Spleen (tissue), 11 donors: ENCODE results near the gene OMA1. TPM values are rescaled to one million over a fixed set of nuclear protein-coding genes. Genes with fewer than 3 reads are reported as not detected.

Experiments used
- DNase-seq: peaks from one replicate; pipeline ENCODE4 v3.0.0-alpha.2; 2020
- H3K27ac ChIP-seq, 8 donors: fragments of 200-600 bp; sonication (generic) in 7 of 8; 1 replicate in 4 of 8; 2 replicates in 4 of 8; pipeline versions ENCODE4 v1.5.0 to v1.8.0; 2016 to 2021; ENCODE audit warnings: inconsistent platforms in 4 of 8, mild to moderate bottlenecking in 4 of 8, moderate library complexity in 1 of 8
- H3K27me3 ChIP-seq, 7 donors: fragments of 200-600 bp; sonication (generic) in 6 of 7; replicated peaks in 1 of 7; 1 replicate in 4 of 7; 2 replicates in 3 of 7; pipeline versions ENCODE4 v1.5.0 to v1.8.0; 2016 to 2021; ENCODE audit warnings: inconsistent platforms in 3 of 7, mild to moderate bottlenecking in 1 of 7
- H3K36me3 ChIP-seq, 6 donors: fragments of 200-600 bp; sonication (generic) in 5 of 6; 1 replicate in 4 of 6; 2 replicates in 2 of 6; pipeline versions ENCODE4 v1.5.0 to v1.8.0; 2016 to 2021; ENCODE audit warnings: inconsistent platforms in 2 of 6
- H3K4me1 ChIP-seq, 6 donors: fragments of 200-600 bp; sonication (generic) in 5 of 6; 1 replicate in 3 of 6; 2 replicates in 3 of 6; pipeline versions ENCODE4 v1.5.0 to v1.8.0; 2016 to 2021; ENCODE audit warnings: inconsistent platforms in 3 of 6
- H3K4me3 ChIP-seq, 8 donors: fragments of 200-600 bp; sonication (generic) in 7 of 8; 1 replicate in 4 of 8; 2 replicates in 4 of 8; pipeline versions ENCODE4 v1.5.0 to v1.8.0; 2016 to 2021; ENCODE audit warnings: inconsistent platforms in 4 of 8, mild to moderate bottlenecking in 4 of 8, moderate library complexity in 2 of 8
- H3K9me3 ChIP-seq, 8 donors: fragments of 200-600 bp; sonication (generic) in 7 of 8; 1 replicate in 4 of 8; 2 replicates in 4 of 8; pipeline versions ENCODE4 v1.5.0 to v1.8.0; 2016 to 2021; ENCODE audit warnings: inconsistent platforms in 4 of 8
- CTCF ChIP-seq, 11 experiments: fragments of 200-600 bp in 7 of 11; fragments of 450-650 bp in 4 of 11; sonication (generic) in 4 of 11; IDR thresholded peaks in 8 of 11; conservative IDR thresholded peaks in 3 of 11; 1 replicate in 7 of 11; 2 replicates in 4 of 11; pipeline versions ENCODE4 v1.4.0 to v1.8.0; 2016 to 2021; ENCODE audit warnings: antibody characterized with exemption in 11 of 11, inconsistent platforms in 4 of 11, mild to moderate bottlenecking in 1 of 11
- POLR2A ChIP-seq, 3 donors: fragments of 450-650 bp; IDR thresholded peaks; one replicate each; pipeline ENCODE4 v1.5.1; 2017; ENCODE audit warnings: antibody characterized with exemption in 3 of 3, mild to moderate bottlenecking in 1 of 3
- POLR2AphosphoS5 ChIP-seq, 3 donors: sonication (generic); formaldehyde crosslinking; IDR thresholded peaks; one replicate each; pipeline ENCODE4 v1.5.1; 2017; ENCODE audit warnings: antibody characterized with exemption in 3 of 3
- WGBS, 5 donors: extraction: QIAGEN DNeasy Blood & Tissue Kit in 3 of 5; methylation state at CpG; one replicate each; pipeline versions ENCODE4 v1.1.5 to v1.1.7; 2013 to 2018; 5-methylcytosine and 5-hydroxymethylcytosine counted together
- intact Hi-C: fragments of 100-400 bp; cut with DNase I; formaldehyde crosslinking; loops from one replicate; pipeline ENCODE4 v1.15.0; 2023; ENCODE audit warnings: low total_unique reads
- polyA plus RNA-seq, 3 donors: library from polyadenylated mRNA; stranded (reverse); fragments of 200-250 nt; gene quantifications; one replicate each; pipeline ENCODE4 v1.2.1, GENCODE V29; 2013
- total RNA-seq, 7 donors: library from RNA; depleted of rRNA in 3 of 7; stranded (reverse); fragments of >200 nt in 3 of 7; fragmentation: NEBNext Ultra II Directional in 4 of 7; extraction: Animal tissue kit (Norgen Biotek cat#: 25700) in 4 of 7; gene quantifications; one replicate each; pipeline versions ENCODE4 v1.1.0 to v1.2.1, GENCODE V29; 2016 to 2021
- donor health status: healthy with polysubstance abuse.
- donor health status: DM: no; HTN: no; CAD: no; lungs with moderate emphysema.
- donor health status: DM: no; HTN: no; CAD: no.
- donor health status: Bipolar disorder and iron deficiency.
- donor health status: healthy.
- donor health status: DM: no; HTN: no; CAD: no.
- donor health status: DM: yes; HTN: yes; CAD: no.

OMA1 gene
- total and polyA plus RNA-seq, 10 donors = 19.3 to 48.6 (median 32.5) TPM

DNA sequence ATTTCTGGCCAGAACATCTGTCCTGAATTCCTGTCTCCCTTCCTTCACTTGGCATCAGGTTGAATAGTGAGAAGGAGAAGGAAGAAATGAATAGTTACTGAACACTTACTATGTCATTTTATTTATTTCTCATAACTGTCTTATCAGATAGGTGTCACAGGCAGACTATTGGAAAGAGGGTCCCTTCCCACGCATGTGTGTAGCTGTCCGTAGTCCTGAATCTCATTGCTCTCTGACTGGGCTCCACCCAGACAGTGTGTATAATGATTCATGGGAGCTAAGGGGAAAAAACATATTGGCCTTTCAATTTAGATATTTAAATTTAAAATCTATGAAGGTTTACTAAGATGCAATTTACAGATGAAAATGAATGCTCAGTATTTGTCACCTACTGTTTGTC lies 86.1 kb downstream of the OMA1 start:
- WGBS, 5 donors = 59 to 78% (median 61%) methylated on average over 2 of the region's 2 CpGs

DNA sequence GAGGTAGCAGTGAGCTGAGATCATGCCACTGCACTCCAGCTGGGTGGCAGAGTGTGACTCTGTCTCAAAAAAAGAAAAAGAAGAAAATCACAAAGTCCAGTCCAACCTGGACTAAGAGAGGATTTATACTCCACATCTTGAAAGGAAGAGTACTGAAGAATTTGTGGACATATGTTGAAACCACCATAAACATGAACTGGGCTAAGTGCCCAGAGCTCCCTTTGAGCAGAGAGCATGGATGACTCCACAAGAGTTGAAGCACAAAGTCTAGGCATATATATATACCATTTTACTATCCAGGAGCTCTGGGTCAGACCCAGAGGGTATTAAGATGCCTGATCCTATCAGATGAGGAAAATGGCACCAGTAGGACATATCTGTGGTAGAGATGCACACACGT lies 86.6 kb downstream of the OMA1 start:
- no peak overlapping the region for H3K4me3 ChIP-seq
- WGBS, 5 donors = 78 to 100% (median 83%) methylated on average over 1 of the region's 1 CpG
- no peak for DNase-seq
- TF ChIP-seq POLR2AphosphoS5 (IDR thresholded peaks at IDR 0.05) = no peak
- TF ChIP-seq CTCF (IDR thresholded peaks at IDR 0.05 in 8 of 11, conservative IDR thresholded peaks at IDR 0.05 in 3 of 11) = no peak
- no peak for TF ChIP-seq POLR2A (IDR thresholded peaks at IDR 0.05)
- no peaks in the 10 kb centered on the region for H3K27me3 ChIP-seq
- peaks cover 0 to 14% (median 7%) of the 10 kb centered on the region in 8 donors for H3K9me3 ChIP-seq
- no peaks in the 10 kb centered on the region for H3K4me1 ChIP-seq
- peaks cover 0 to 19% (median 0%) of the 10 kb centered on the region in 6 donors for H3K36me3 ChIP-seq
- intact Hi-C loops = no loop called here
- no peak overlapping the region for H3K27ac ChIP-seq

More for the DNA sequence above, 86.1 kb downstream of the OMA1 start:
- no peak for DNase-seq
- peaks cover 0 to 14% (median 7%) of the 10 kb centered on the region in 8 donors for H3K9me3 ChIP-seq
- intact Hi-C loops = no loop called here
- no peak for TF ChIP-seq POLR2A (IDR thresholded peaks at IDR 0.05)
- TF ChIP-seq CTCF (IDR thresholded peaks at IDR 0.05 in 8 of 11, conservative IDR thresholded peaks at IDR 0.05 in 3 of 11) = no peak
- no peak for TF ChIP-seq POLR2AphosphoS5 (IDR thresholded peaks at IDR 0.05)
- H3K36me3 ChIP-seq = peaks cover 0 to 13% (median 0%) of the 10 kb centered on the region in 6 donors
- H3K4me1 ChIP-seq = no peaks in the 10 kb centered on the region
- no peak overlapping the region for H3K4me3 ChIP-seq
- no peak overlapping the region for H3K27ac ChIP-seq
- no peaks in the 10 kb centered on the region for H3K27me3 ChIP-seq

- no peaks in the 10 kb centered on the region for H3K27me3 ChIP-seq
- DNase-seq = no peak
- H3K4me3 ChIP-seq = no peak overlapping the region
- WGBS, 5 donors = 72 to 88% (median 78%) methylated on average over 11 of the region's 11 CpGs
- H3K27ac ChIP-seq = no peak overlapping the region
- intact Hi-C loops = no loop called here
- peaks cover 0 to 10% (median 0%) of the 10 kb centered on the region in 6 donors for H3K36me3 ChIP-seq
- no peaks in the 10 kb centered on the region for H3K4me1 ChIP-seq
- TF ChIP-seq POLR2A (IDR thresholded peaks at IDR 0.05) (no peak), POLR2AphosphoS5 (IDR thresholded peaks at IDR 0.05) (no peak), CTCF (IDR thresholded peaks at IDR 0.05 in 8 of 11, conservative IDR thresholded peaks at IDR 0.05 in 3 of 11) (no peak)
- peaks cover 0 to 14% (median 7%) of the 10 kb centered on the region in 8 donors for H3K9me3 ChIP-seq
These were observed 89.4 kb downstream of the OMA1 start for GRCh38 chr1:58457023-58457635.

- Histone ChIP-seq H3K36me3 (peaks cover 0 to 10% (median 0%) of the 10 kb centered on the region in 6 donors), H3K4me1 (no peaks in the 10 kb centered on the region), H3K27me3 (no peaks in the 10 kb centered on the region), H3K9me3 (peaks cover 0 to 14% (median 7%) of the 10 kb centered on the region in 8 donors), H3K27ac (no peak overlapping the region), H3K4me3 (no peak overlapping the region)
- intact Hi-C loops = no loop called here
- DNase-seq = no peak
- no peak for TF ChIP-seq CTCF (IDR thresholded peaks at IDR 0.05 in 8 of 11, conservative IDR thresholded peaks at IDR 0.05 in 3 of 11)
- no peak for TF ChIP-seq POLR2A (IDR thresholded peaks at IDR 0.05)
- no peak for TF ChIP-seq POLR2AphosphoS5 (IDR thresholded peaks at IDR 0.05)
- WGBS, 5 donors = 86 to 94% (median 89%) methylated on average over 3 of the region's 3 CpGs
These were observed 90.1 kb downstream of the OMA1 start for GRCh38 chr1:58456470-58456869.
